K562 (cell line): Measurements from ENCODE around the gene ARHGAP30. TPM values are rescaled to one million over a fixed set of nuclear protein-coding genes. Genes with fewer than 3 reads are reported as not detected.

Experiments
- CHD2 ChIP-seq: IDR thresholded peaks from 2 replicates; pipeline ENCODE4 v1.6.1; 2011; ENCODE audit warnings: low read depth, low read length
- FOS ChIP-seq: IDR thresholded peaks from 3 replicates; pipeline ENCODE4 v1.6.1; 2011; ENCODE audit not compliant: insufficient read length; ENCODE audit errors: extremely low read depth
- GATAD2B ChIP-seq: fragments of 450-650 bp; IDR thresholded peaks from 2 replicates; pipeline ENCODE4 v1.6.1; 2017; ENCODE audit warnings: mild to moderate bottlenecking, borderline replicate concordance
- HDAC3 ChIP-seq: fragments of 450-650 bp; IDR thresholded peaks from 2 replicates; pipeline ENCODE4 v1.6.1; 2018; ENCODE audit warnings: borderline replicate concordance, mild to moderate bottlenecking, moderate library complexity; ENCODE audit not compliant: partially characterized antibody
- MTA2 ChIP-seq: fragments of 450-650 bp; IDR thresholded peaks from 2 replicates; pipeline ENCODE4 v1.6.1; 2016; ENCODE audit warnings: low read depth
- NR2C2 ChIP-seq, 2 experiments: fragments of 200-800 bp in 1 of 2; sonication (Bioruptor generic) in 1 of 2; sonication (generic) in 1 of 2; formaldehyde crosslinking in 1 of 2; IDR thresholded peaks; 2 replicates each; pipeline versions ENCODE4 v1.6.1 to v1.8.0; 2016 to 2022; ENCODE audit warnings: mild to moderate bottlenecking in 1 of 2, missing compliant biosample characterization in 1 of 2, missing genetic modification characterization in 1 of 2, missing genetic modification reagents in 1 of 2
- PML ChIP-seq: IDR thresholded peaks from 2 replicates; pipeline ENCODE4 v1.6.1; 2012; ENCODE audit warnings: low read length, inconsistent platforms
- TRIM24 ChIP-seq, 2 experiments: fragments of 450-650 bp; IDR thresholded peaks; 2 replicates each; pipeline ENCODE4 v1.6.1; 2016
- ZNF696 ChIP-seq: fragments of 250-450 bp; sonication (Bioruptor Pico); conservative IDR thresholded peaks from 2 replicates; pipeline ENCODE4 v1.4.0; 2020; ENCODE audit warnings: mild to moderate bottlenecking, moderate library complexity
- polyA plus RNA-seq, 8 experiments: library from polyadenylated mRNA; depleted of rRNA in 4 of 8; stranded (reverse) in 5 of 8; unstranded in 3 of 8; fragments of >200 nt; fragmentation: Nextera tagmentation in 2 of 8; fragmentation: Illumina TruSeq in 1 of 8; extraction: Ambion mirVana in 2 of 8; extraction: Trizol in 1 of 8; gene quantifications; 2 replicates each; pipeline versions ENCODE4 v1.2.1 to v1.2.3, GENCODE V29; 2011 to 2014; ENCODE audit warnings: inconsistent platforms in 1 of 8, missing spikeins in 1 of 8
- total RNA-seq, 7 experiments: library from RNA; depleted of rRNA in 6 of 7; stranded (reverse); fragments of >200 nt in 6 of 7; fragmentation: Illumina TruSeq in 2 of 7; extraction: Trizol in 2 of 7; gene quantifications; 2 replicates each; pipeline versions ENCODE4 v1.2.1 to v1.2.3, GENCODE V29; 2011 to 2021; ENCODE audit warnings: low replicate concordance in 1 of 7
- TF ChIP-seq, protein P1 (sequence below), 2 experiments: IDR thresholded peaks in 1 of 2; conservative IDR thresholded peaks in 1 of 2; 2 replicates each; pipeline ENCODE4 v1.6.1; 2016; ENCODE audit warnings: low read depth in 2 of 2, mild to moderate bottlenecking in 1 of 2, missing compliant biosample characterization in 1 of 2, missing genetic modification characterization in 1 of 2, moderate library complexity in 1 of 2
- TF ChIP-seq, protein P2 (sequence below), 3 experiments: fragments of 200-800 bp in 1 of 3; fragments of 250-450 bp in 1 of 3; fragments of 450-650 bp in 1 of 3; sonication (Bioruptor Pico) in 1 of 3; sonication (Bioruptor generic) in 1 of 3; formaldehyde crosslinking in 1 of 3; IDR thresholded peaks; 2 replicates each; pipeline versions ENCODE4 v1.6.1 to v1.8.0; 2016 to 2022; ENCODE audit warnings: mild to moderate bottlenecking in 2 of 3, missing genetic modification characterization in 2 of 3, missing compliant biosample characterization in 1 of 3, moderate library complexity in 1 of 3
- TF ChIP-seq, protein P3 (sequence below): fragments of 200-800 bp; sonication (Bioruptor generic); IDR thresholded peaks from 2 replicates; pipeline ENCODE4 v1.6.1; 2017; ENCODE audit warnings: missing genetic modification characterization, missing compliant biosample characterization
- TF ChIP-seq, protein P4 (sequence below): fragments of 250-450 bp; sonication (Bioruptor Pico); IDR thresholded peaks from 2 replicates; pipeline ENCODE4 v1.8.0; 2021; ENCODE audit warnings: mild to moderate bottlenecking, moderate library complexity
- TF ChIP-seq, protein P5 (sequence below): fragments of 250-450 bp; sonication (Bioruptor Pico); IDR thresholded peaks from 2 replicates; pipeline ENCODE4 v1.5.1; 2021; ENCODE audit warnings: mild to moderate bottlenecking

Gene ARHGAP30
- total and polyA plus RNA-seq, 9 of the 15 experiments (the other 6 are each of a cell fraction or from before 2014, with no cell fraction given): 0.01 to 0.73 (median 0.12) TPM

DNA sequence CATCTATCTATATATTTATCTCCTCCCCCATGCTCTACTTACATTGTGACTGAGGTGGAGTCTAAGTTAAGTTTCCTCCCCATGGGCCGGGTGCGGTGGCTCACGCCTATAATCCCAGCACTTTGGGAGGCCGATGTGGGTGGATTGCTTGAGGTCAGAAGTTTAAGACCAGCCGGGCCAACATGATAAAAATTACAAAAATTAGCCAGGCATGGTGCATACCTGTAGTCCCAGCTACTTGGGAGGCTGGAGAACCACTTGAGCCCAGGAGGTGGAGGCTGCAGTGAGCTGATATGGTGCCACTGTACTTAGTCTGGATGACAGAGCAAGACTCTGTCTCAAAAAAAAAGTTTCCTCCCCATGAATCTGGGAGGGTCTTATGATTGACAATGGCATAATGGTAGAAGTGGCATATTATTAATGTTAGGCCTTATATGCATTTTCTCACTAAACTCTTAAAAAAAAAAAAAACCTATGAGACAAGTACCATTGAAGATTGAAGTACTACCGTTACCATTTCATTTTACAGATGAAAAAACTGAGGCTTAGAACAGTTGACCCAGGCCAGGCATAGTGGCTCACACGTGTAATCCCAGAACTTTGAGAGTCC, 60.0 kb downstream of the ARHGAP30 start (continued):
- TF ChIP-seq, protein P1, sequence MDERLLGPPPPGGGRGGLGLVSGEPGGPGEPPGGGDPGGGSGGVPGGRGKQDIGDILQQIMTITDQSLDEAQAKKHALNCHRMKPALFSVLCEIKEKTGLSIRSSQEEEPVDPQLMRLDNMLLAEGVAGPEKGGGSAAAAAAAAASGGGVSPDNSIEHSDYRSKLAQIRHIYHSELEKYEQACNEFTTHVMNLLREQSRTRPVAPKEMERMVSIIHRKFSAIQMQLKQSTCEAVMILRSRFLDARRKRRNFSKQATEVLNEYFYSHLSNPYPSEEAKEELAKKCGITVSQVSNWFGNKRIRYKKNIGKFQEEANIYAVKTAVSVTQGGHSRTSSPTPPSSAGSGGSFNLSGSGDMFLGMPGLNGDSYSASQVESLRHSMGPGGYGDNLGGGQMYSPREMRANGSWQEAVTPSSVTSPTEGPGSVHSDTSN (CRISPR knock-in tag; IDR thresholded peaks at IDR 0.05; ENCODE audit: low read depth): no peak
- TF ChIP-seq, protein P1 (tag; conservative IDR thresholded peaks at IDR 0.05; ENCODE audit: low read depth): peak; percentile 58
- TF ChIP-seq, protein P2, sequence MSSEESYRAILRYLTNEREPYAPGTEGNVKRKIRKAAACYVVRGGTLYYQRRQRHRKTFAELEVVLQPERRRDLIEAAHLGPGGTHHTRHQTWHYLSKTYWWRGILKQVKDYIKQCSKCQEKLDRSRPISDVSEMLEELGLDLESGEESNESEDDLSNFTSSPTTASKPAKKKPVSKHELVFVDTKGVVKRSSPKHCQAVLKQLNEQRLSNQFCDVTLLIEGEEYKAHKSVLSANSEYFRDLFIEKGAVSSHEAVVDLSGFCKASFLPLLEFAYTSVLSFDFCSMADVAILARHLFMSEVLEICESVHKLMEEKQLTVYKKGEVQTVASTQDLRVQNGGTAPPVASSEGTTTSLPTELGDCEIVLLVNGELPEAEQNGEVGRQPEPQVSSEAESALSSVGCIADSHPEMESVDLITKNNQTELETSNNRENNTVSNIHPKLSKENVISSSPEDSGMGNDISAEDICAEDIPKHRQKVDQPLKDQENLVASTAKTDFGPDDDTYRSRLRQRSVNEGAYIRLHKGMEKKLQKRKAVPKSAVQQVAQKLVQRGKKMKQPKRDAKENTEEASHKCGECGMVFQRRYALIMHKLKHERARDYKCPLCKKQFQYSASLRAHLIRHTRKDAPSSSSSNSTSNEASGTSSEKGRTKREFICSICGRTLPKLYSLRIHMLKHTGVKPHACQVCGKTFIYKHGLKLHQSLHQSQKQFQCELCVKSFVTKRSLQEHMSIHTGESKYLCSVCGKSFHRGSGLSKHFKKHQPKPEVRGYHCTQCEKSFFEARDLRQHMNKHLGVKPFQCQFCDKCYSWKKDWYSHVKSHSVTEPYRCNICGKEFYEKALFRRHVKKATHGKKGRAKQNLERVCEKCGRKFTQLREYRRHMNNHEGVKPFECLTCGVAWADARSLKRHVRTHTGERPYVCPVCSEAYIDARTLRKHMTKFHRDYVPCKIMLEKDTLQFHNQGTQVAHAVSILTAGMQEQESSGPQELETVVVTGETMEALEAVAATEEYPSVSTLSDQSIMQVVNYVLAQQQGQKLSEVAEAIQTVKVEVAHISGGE (CRISPR knock-in tag; IDR thresholded peaks at IDR 0.05): peak in 1 of 3 experiments; percentile 51; a peak in 1 of 6 replicates
- TF ChIP-seq, protein P3, sequence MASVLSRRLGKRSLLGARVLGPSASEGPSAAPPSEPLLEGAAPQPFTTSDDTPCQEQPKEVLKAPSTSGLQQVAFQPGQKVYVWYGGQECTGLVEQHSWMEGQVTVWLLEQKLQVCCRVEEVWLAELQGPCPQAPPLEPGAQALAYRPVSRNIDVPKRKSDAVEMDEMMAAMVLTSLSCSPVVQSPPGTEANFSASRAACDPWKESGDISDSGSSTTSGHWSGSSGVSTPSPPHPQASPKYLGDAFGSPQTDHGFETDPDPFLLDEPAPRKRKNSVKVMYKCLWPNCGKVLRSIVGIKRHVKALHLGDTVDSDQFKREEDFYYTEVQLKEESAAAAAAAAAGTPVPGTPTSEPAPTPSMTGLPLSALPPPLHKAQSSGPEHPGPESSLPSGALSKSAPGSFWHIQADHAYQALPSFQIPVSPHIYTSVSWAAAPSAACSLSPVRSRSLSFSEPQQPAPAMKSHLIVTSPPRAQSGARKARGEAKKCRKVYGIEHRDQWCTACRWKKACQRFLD (CRISPR knock-in tag): peak; percentile 57; the same call in 1 of the 2 replicates
- peak; percentile 73 to 76 for TF ChIP-seq TRIM24 (IDR thresholded peaks at IDR 0.05)
- no peak for TF ChIP-seq FOS
- TF ChIP-seq CHD2: no peak
- TF ChIP-seq, protein P4, sequence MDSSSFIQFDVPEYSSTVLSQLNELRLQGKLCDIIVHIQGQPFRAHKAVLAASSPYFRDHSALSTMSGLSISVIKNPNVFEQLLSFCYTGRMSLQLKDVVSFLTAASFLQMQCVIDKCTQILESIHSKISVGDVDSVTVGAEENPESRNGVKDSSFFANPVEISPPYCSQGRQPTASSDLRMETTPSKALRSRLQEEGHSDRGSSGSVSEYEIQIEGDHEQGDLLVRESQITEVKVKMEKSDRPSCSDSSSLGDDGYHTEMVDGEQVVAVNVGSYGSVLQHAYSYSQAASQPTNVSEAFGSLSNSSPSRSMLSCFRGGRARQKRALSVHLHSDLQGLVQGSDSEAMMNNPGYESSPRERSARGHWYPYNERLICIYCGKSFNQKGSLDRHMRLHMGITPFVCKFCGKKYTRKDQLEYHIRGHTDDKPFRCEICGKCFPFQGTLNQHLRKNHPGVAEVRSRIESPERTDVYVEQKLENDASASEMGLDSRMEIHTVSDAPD: no peak
- TF ChIP-seq ZNF696 (CRISPR knock-in tag): no peak
- TF ChIP-seq GATAD2B: peak; percentile 69; the same call in 1 of the 2 replicates
- TF ChIP-seq HDAC3: peak; percentile 79
- TF ChIP-seq PML: peak; percentile 83
- TF ChIP-seq, protein P5, sequence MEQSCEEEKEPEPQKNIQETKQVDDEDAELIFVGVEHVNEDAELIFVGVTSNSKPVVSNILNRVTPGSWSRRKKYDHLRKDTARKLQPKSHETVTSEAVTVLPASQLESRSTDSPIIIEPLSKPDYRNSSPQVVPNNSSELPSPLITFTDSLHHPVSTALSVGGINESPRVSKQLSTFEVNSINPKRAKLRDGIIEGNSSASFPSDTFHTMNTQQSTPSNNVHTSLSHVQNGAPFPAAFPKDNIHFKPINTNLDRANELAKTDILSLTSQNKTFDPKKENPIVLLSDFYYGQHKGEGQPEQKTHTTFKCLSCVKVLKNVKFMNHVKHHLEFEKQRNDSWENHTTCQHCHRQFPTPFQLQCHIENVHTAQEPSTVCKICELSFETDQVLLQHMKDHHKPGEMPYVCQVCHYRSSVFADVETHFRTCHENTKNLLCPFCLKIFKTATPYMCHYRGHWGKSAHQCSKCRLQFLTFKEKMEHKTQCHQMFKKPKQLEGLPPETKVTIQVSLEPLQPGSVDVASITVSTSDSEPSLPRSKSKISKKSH (CRISPR knock-in tag): no peak
- no peak for TF ChIP-seq NR2C2 (CRISPR knock-in tag; IDR thresholded peaks at IDR 0.05)
- peak; percentile 22; the same call in 1 of the 2 replicates for TF ChIP-seq NR2C2 (tag; IDR thresholded peaks at IDR 0.05)
- TF ChIP-seq MTA2: peak; percentile 78
